WERI-Rb-1 (cell line): ENCODE results near the gene C20orf141.

Source experiments
- DNase-seq: peaks from one replicate; pipeline ENCODE4 v3.0.0-alpha.2; 2020
- H3K27ac ChIP-seq: fragments of 250-450 bp; sonication (Bioruptor Pico); 2 replicates; pipeline ENCODE4 v1.5.1; 2020; ENCODE audit warnings: mild to moderate bottlenecking, moderate library complexity
- H3K27me3 ChIP-seq: fragments of 250-450 bp; sonication (Bioruptor Pico); 2 replicates; pipeline ENCODE4 v1.5.1; 2021; ENCODE audit warnings: mild to moderate bottlenecking, low read depth, moderate library complexity; ENCODE audit not compliant: insufficient read depth, severe bottlenecking
- H3K36me3 ChIP-seq: fragments of 250-450 bp; sonication (Bioruptor Pico); 2 replicates; pipeline ENCODE4 v1.5.1; 2020; ENCODE audit warnings: mild to moderate bottlenecking, moderate library complexity
- H3K4me3 ChIP-seq: 2 replicates; pipeline ENCODE4 v1.5.1; 2011; ENCODE audit warnings: low read depth, mild to moderate bottlenecking, control low read depth, low read length
- H3K9me3 ChIP-seq: fragments of 250-450 bp; sonication (Bioruptor Pico); 2 replicates; pipeline ENCODE4 v1.5.1; 2021; ENCODE audit warnings: mild to moderate bottlenecking, moderate library complexity; ENCODE audit not compliant: severe bottlenecking
- CTCF ChIP-seq: IDR thresholded peaks from 2 replicates; pipeline ENCODE4 v1.5.1; 2011; ENCODE audit warnings: low read depth, mild to moderate bottlenecking, control low read depth, inconsistent platforms, low read length

C20orf141 gene

GRCh38 chr20:2845607-2846006 lies 30.8 kb downstream of the C20orf141 start:
- H3K9me3 ChIP-seq = no peaks in the 10 kb centered on the region
- DNase-seq = no peak
- TF ChIP-seq CTCF = no peak
- no peaks in the 10 kb centered on the region for H3K36me3 ChIP-seq
- no peak overlapping the region for H3K4me3 ChIP-seq
- H3K27me3 ChIP-seq = no peaks in the 10 kb centered on the region
- no peak overlapping the region for H3K27ac ChIP-seq

- H3K27me3 ChIP-seq = no peaks in the 10 kb centered on the region
- no peaks in the 10 kb centered on the region for H3K9me3 ChIP-seq
- H3K36me3 ChIP-seq = no peaks in the 10 kb centered on the region
- H3K27ac ChIP-seq = no peak overlapping the region
- no peak overlapping the region for H3K4me3 ChIP-seq
- no peak for DNase-seq
- no peak for TF ChIP-seq CTCF
Measured at GRCh38 chr20:2846698-2847097, 31.9 kb downstream of the C20orf141 start.

GRCh38 chr20:2847802-2848201 lies 33.0 kb downstream of the C20orf141 start:
- no peak for DNase-seq
- Histone ChIP-seq H3K4me3 (no peak overlapping the region), H3K9me3 (no peaks in the 10 kb centered on the region), H3K27me3 (no peaks in the 10 kb centered on the region), H3K36me3 (no peaks in the 10 kb centered on the region), H3K27ac (no peak overlapping the region)
- no peak for TF ChIP-seq CTCF

- no peak overlapping the region for H3K4me3 ChIP-seq
- TF ChIP-seq CTCF = no peak
- no peaks in the 10 kb centered on the region for H3K27me3 ChIP-seq
Measured at GRCh38 chr20:2849529-2849928, 34.7 kb downstream of the C20orf141 start.

GRCh38 chr20:2851086-2851485 lies 36.3 kb downstream of the C20orf141 start:
- Histone ChIP-seq H3K36me3 (no peaks in the 10 kb centered on the region), H3K27ac (no peak overlapping the region), H3K27me3 (no peaks in the 10 kb centered on the region), H3K9me3 (no peaks in the 10 kb centered on the region), H3K4me3 (no peak overlapping the region)
- no peak for TF ChIP-seq CTCF
- no peak for DNase-seq

More at GRCh38 chr20:2849529-2849928, 34.7 kb downstream of the C20orf141 start:
- Histone ChIP-seq H3K36me3 (no peaks in the 10 kb centered on the region), H3K9me3 (no peaks in the 10 kb centered on the region), H3K27ac (no peak overlapping the region)
- DNase-seq = no peak

GRCh38 chr20:2858591-2858990 lies 43.8 kb downstream of the C20orf141 start:
- Histone ChIP-seq H3K27ac (no peak overlapping the region), H3K36me3 (peaks cover 4% of the 10 kb centered on the region), H3K4me3 (no peak overlapping the region), H3K27me3 (no peaks in the 10 kb centered on the region), H3K9me3 (no peaks in the 10 kb centered on the region)
- no peak for TF ChIP-seq CTCF
- no peak for DNase-seq
